K562 (cell line): ENCODE results near the gene SLC2A6. TPM values are rescaled to one million over a fixed set of nuclear protein-coding genes. Genes with fewer than 3 reads are reported as not detected.

Source experiments
- ATAC-seq: fragments of 200-7000 bp; cut with Tn5 transposase; 3 replicates; pipeline ENCODE4 v1.9.1; 2020; ENCODE audit warnings: moderate library complexity
- BruUV-seq: library from RNA; stranded (reverse); fragments of 400-500 nt; replicated peaks from 2 replicates; lab custom pipeline; 2021; lab: Mats Ljungman, UMichigan
- CTCF ChIA-PET: fragments of 300-600 bp; formaldehyde crosslinking; extraction: SDS; loops from one replicate; lab custom pipeline; 2021; ENCODE audit warnings: low intra/inter-chr PET ratio; lab: Yijun Ruan, JAX
- POLR2A ChIA-PET: fragments of 300-600, 350-650 bp; sonication (Branson Sonifier 250); formaldehyde crosslinking; extraction: SDS; loops from one replicate; lab custom pipeline; 2021; ENCODE audit warnings: antibody characterized with exemption, inconsistent platforms; lab: Yijun Ruan, JAX
- DNase-seq, 4 experiments: peaks; one replicate each; pipeline versions ENCODE4 v3.0.0 to v3.0.0-alpha.2; 2011 to 2018; ENCODE audit warnings: low spot score in 3 of 4, mixed read lengths in 3 of 4; ENCODE audit errors: extremely low read depth in 1 of 4
- FAIRE-seq: peaks from 2 replicates; lab custom pipeline; 2011; peaks lifted over from hg19 to GRCh38; lab: Jason Lieb, UNC
- H2AFZ ChIP-seq: 2 replicates; pipeline ENCODE4 v1.6.0; 2011; ENCODE audit warnings: low read depth, low read length, control low read depth, inconsistent platforms
- H3K27ac ChIP-seq: fragments of 200-600 bp; 3 replicates; pipeline ENCODE4 v1.8.0; 2011; ENCODE audit warnings: low read depth, mild to moderate bottlenecking, control low read depth, inconsistent platforms, low read length, moderate library complexity, mixed read lengths; ENCODE audit errors: extremely low read depth
- H3K27me3 ChIP-seq, 2 experiments: fragments of 300-600 bp in 1 of 2; 2 replicates in 1 of 2; 3 replicates in 1 of 2; pipeline versions ENCODE4 v1.6.0 to v1.8.0; 2011; ENCODE audit warnings: inconsistent platforms in 2 of 2, low read length in 2 of 2, mild to moderate bottlenecking in 1 of 2, mixed read lengths in 1 of 2, moderate library complexity in 1 of 2; ENCODE audit not compliant: control insufficient read depth in 2 of 2, insufficient read depth in 2 of 2
- H3K36me3 ChIP-seq: fragments of 300-600 bp; 3 replicates; pipeline ENCODE4 v1.8.0; 2011; ENCODE audit warnings: mild to moderate bottlenecking, low read length, inconsistent platforms; ENCODE audit not compliant: control insufficient read depth, insufficient read depth
- H3K4me1 ChIP-seq, 2 experiments: fragments of 200-600 bp in 1 of 2; replicated peaks in 1 of 2; 2 replicates in 1 of 2; 3 replicates in 1 of 2; pipeline versions ENCODE4 v1.5.1 to v1.8.0; 2011; ENCODE audit warnings: inconsistent platforms in 2 of 2, low read length in 2 of 2, mild to moderate bottlenecking in 1 of 2, mixed read lengths in 1 of 2, moderate library complexity in 1 of 2; ENCODE audit not compliant: control insufficient read depth in 2 of 2, insufficient read depth in 2 of 2
- H3K4me2 ChIP-seq: 2 replicates; pipeline ENCODE4 v1.6.1; 2011; ENCODE audit warnings: low read length, control low read depth, inconsistent platforms, mixed read lengths; ENCODE audit not compliant: insufficient read depth
- H3K4me3 ChIP-seq: fragments of 200-600 bp; sonication (generic), shearing (Covaris generic); 2 replicates; pipeline ENCODE4 v1.5.1; 2016; ENCODE audit warnings: control low read depth, inconsistent platforms
- H3K79me2 ChIP-seq: fragments of 200-600 bp; 3 replicates; pipeline ENCODE4 v1.8.0; 2011; ENCODE audit warnings: low read length, inconsistent platforms; ENCODE audit not compliant: control insufficient read depth, insufficient read depth
- H3K9ac ChIP-seq, 2 experiments: 2 replicates each; pipeline versions ENCODE4 v1.6.0 to v1.6.1; 2011; ENCODE audit warnings: low read depth in 2 of 2, low read length in 2 of 2, control low read depth in 1 of 2, inconsistent platforms in 1 of 2, mild to moderate bottlenecking in 1 of 2, mixed read lengths in 1 of 2; ENCODE audit not compliant: insufficient read depth in 1 of 2
- H3K9me1 ChIP-seq: one replicate; pipeline ENCODE4 v1.6.0; 2011; ENCODE audit warnings: inconsistent platforms, mild to moderate bottlenecking, low read length, moderate library complexity; ENCODE audit not compliant: control insufficient read depth, insufficient read depth
- H3K9me3 ChIP-seq: replicated peaks from 2 replicates; pipeline ENCODE4 v1.5.1; 2011; ENCODE audit warnings: low read depth, low read length, inconsistent platforms; ENCODE audit not compliant: control insufficient read depth, insufficient read depth
- H4K20me1 ChIP-seq: replicated peaks from 2 replicates; pipeline ENCODE4 v1.6.1; 2011; ENCODE audit warnings: low read length, inconsistent platforms, mixed read lengths; ENCODE audit not compliant: control insufficient read depth, insufficient read depth
- JUNB ChIP-seq: fragments of 450-650 bp; formaldehyde crosslinking; conservative IDR thresholded peaks from 2 replicates; pipeline ENCODE4 v1.4.0; 2020; ENCODE audit warnings: mild to moderate bottlenecking
- SIX5 ChIP-seq, 2 experiments: IDR thresholded peaks; 2 replicates each; pipeline ENCODE4 v1.6.1; 2011; ENCODE audit warnings: low read length in 2 of 2, borderline replicate concordance in 1 of 2, low read depth in 1 of 2, mild to moderate bottlenecking in 1 of 2, moderate library complexity in 1 of 2; ENCODE audit not compliant: insufficient read depth in 1 of 2
- SNRNP70 ChIP-seq: fragments of 200-400 bp; formaldehyde crosslinking; optimal IDR thresholded peaks from 2 replicates; pipeline ENCODE3; 2017; ENCODE audit warnings: low read depth, low read length
- ZNF561 ChIP-seq: fragments of 450-650 bp; formaldehyde crosslinking; conservative IDR thresholded peaks from 2 replicates; pipeline ENCODE4 v1.4.0; 2020; ENCODE audit warnings: mild to moderate bottlenecking, moderate library complexity
- WGBS: fragments of 100-300 bp; shearing (Covaris generic); methylation state at CpG from one replicate; pipeline ENCODE4 v1.1.6; 2016; ENCODE audit warnings: low coverage, mixed read lengths; ENCODE audit not compliant: insufficient coverage; ENCODE audit errors: missing lambda C conversion rate; 5-methylcytosine and 5-hydroxymethylcytosine counted together
- in situ Hi-C: fragments of 300-500 bp; cut with MboI; formaldehyde crosslinking; loops from 4 replicates; pipeline ENCODE4 v1.15.0; 2018; ENCODE audit warnings: inconsistent platforms, mixed read lengths
- intact Hi-C: fragments of 100-400 bp; cut with micrococcal nuclease; formaldehyde crosslinking; loops from 2 replicates; pipeline ENCODE4 v1.14.2; 2022
- polyA plus RNA-seq, 8 experiments: library from polyadenylated mRNA; depleted of rRNA in 4 of 8; stranded (reverse) in 5 of 8; unstranded in 3 of 8; fragments of >200 nt; fragmentation: Nextera tagmentation in 2 of 8; fragmentation: Illumina TruSeq in 1 of 8; extraction: Ambion mirVana in 2 of 8; extraction: Trizol in 1 of 8; gene quantifications; 2 replicates each; pipeline versions ENCODE4 v1.2.1 to v1.2.3, GENCODE V29; 2011 to 2014; ENCODE audit warnings: inconsistent platforms in 1 of 8, missing spikeins in 1 of 8
- total RNA-seq, 7 experiments: library from RNA; depleted of rRNA in 6 of 7; stranded (reverse); fragments of >200 nt in 6 of 7; fragmentation: Illumina TruSeq in 2 of 7; extraction: Trizol in 2 of 7; gene quantifications; 2 replicates each; pipeline versions ENCODE4 v1.2.1 to v1.2.3, GENCODE V29; 2011 to 2021; ENCODE audit warnings: low replicate concordance in 1 of 7
- TF ChIP-seq, protein P1 (sequence below): sonication (generic); formaldehyde crosslinking; IDR thresholded peaks from 2 replicates; pipeline ENCODE4 v1.8.0; 2023; ENCODE audit warnings: missing genetic modification reagents, mild to moderate bottlenecking, borderline replicate concordance
- TF ChIP-seq, protein P2 (sequence below): fragments of 450-650 bp; IDR thresholded peaks from 2 replicates; pipeline ENCODE4 v1.6.1; 2016

Gene SLC2A6
- total and polyA plus RNA-seq, 9 of the 15 experiments (the other 6 are each of a cell fraction or from before 2014, with no cell fraction given), result 0.04 to 0.38 (median 0.09) TPM; not detected in 3

DNA sequence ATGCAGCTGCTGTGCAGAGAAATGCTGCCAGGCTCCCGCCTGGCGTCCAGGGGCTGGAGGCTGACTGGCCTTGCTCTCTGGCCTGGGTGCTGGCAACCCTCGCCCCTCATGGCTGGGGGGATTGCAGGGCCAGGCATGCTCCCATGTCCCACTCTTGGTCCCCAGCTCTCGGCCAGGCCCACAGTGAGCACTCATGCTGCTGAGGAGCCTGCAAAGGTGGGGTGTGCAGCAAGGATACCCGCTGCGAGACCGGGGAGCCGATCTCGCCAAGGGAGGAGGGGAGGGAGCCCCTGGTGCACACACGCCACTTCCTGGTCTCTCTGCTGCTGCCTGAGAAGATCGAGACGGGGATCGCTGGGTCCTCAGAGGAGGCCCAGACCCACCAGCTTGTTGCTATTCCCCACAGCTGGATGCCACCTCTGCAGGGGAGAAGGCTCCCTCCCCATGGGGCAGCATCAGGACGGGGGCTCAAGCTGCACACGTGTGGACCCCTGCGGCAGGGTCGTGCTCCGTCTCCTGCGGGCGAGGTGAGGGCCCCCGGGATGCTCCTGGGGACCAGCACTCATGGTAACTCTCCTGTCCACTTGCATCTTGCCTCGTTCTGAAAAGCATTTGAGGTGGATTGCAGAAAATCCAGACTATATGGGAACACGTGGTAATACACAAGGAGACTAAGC lies 33.5 kb downstream of the SLC2A6 start:
- in situ Hi-C loops, result no loop called here
- Histone ChIP-seq H2AFZ (no peak overlapping the region), H3K27me3 (peaks cover 49 to 81% of the 10 kb centered on the region in 2 experiments; a peak in 4 of 5 replicates), H3K27ac (no peak overlapping the region), H3K9me1 (no peaks in the 10 kb centered on the region), H3K4me2 (no peak overlapping the region), H3K36me3 (no peaks in the 10 kb centered on the region), H3K79me2 (no peaks in the 10 kb centered on the region), H3K9ac (peak overlapping the region in 1 of 2 experiments; percentile 40; a peak in 1 of 4 replicates), H3K4me1 (peaks cover 0 to 31% of the 10 kb centered on the region in 2 experiments; a peak in 1 of 5 replicates), H3K4me3 (no peak overlapping the region), H3K9me3 (no peaks in the 10 kb centered on the region), H4K20me1 (peaks cover 11% of the 10 kb centered on the region; the same call in 1 of the 2 replicates)
- ChIA-PET CTCF (no interaction called here), POLR2A (interaction anchor here (0.6 to 2.9 kb wide), 4 partner anchors 14 to 1258 kb away, joined by 3 to 14 read pairs (median 3); partner anchors contain the start of gene CACFD1)
- TF ChIP-seq SNRNP70 (no peak), ZNF561 (CRISPR knock-in tag) (no peak), JUNB (CRISPR knock-in tag) (no peak)
- intact Hi-C loops, result no loop called here
- no peak for ATAC-seq
- 2% methylated on average over 20 of the region's 23 CpGs for WGBS
- DNase-seq, result no peak
- FAIRE-seq, result no peak
- BruUV-seq, result no TSS peak

GRCh38 chr9:133443982-133444381 lies 34.9 kb downstream of the SLC2A6 start:
- Histone ChIP-seq H4K20me1 (peaks cover 14% of the 10 kb centered on the region; the same call in 1 of the 2 replicates), H3K9me1 (no peaks in the 10 kb centered on the region), H3K9ac (no peak overlapping the region), H3K9me3 (no peaks in the 10 kb centered on the region), H3K4me2 (no peak overlapping the region), H2AFZ (no peak overlapping the region), H3K79me2 (no peaks in the 10 kb centered on the region), H3K36me3 (no peaks in the 10 kb centered on the region), H3K27ac (no peak overlapping the region), H3K27me3 (peaks cover 56 to 84% of the 10 kb centered on the region in 2 experiments), H3K4me3 (no peak overlapping the region), H3K4me1 (peaks cover 0 to 27% of the 10 kb centered on the region in 2 experiments; a peak in 1 of 5 replicates)
- intact Hi-C loops, result no loop called here
- WGBS, result under 1% methylated on average over 8 of the region's 8 CpGs
- FAIRE-seq (no peak), ATAC-seq (no peak), DNase-seq (no peak)
- TF ChIP-seq SIX5 (IDR thresholded peaks at IDR 0.05; ENCODE audit: borderline replicate concordance in 1 of 2, insufficient read depth in 1 of 2, low read depth in 1 of 2, low read length in 2 of 2), result no peak
- TF ChIP-seq, protein P1, sequence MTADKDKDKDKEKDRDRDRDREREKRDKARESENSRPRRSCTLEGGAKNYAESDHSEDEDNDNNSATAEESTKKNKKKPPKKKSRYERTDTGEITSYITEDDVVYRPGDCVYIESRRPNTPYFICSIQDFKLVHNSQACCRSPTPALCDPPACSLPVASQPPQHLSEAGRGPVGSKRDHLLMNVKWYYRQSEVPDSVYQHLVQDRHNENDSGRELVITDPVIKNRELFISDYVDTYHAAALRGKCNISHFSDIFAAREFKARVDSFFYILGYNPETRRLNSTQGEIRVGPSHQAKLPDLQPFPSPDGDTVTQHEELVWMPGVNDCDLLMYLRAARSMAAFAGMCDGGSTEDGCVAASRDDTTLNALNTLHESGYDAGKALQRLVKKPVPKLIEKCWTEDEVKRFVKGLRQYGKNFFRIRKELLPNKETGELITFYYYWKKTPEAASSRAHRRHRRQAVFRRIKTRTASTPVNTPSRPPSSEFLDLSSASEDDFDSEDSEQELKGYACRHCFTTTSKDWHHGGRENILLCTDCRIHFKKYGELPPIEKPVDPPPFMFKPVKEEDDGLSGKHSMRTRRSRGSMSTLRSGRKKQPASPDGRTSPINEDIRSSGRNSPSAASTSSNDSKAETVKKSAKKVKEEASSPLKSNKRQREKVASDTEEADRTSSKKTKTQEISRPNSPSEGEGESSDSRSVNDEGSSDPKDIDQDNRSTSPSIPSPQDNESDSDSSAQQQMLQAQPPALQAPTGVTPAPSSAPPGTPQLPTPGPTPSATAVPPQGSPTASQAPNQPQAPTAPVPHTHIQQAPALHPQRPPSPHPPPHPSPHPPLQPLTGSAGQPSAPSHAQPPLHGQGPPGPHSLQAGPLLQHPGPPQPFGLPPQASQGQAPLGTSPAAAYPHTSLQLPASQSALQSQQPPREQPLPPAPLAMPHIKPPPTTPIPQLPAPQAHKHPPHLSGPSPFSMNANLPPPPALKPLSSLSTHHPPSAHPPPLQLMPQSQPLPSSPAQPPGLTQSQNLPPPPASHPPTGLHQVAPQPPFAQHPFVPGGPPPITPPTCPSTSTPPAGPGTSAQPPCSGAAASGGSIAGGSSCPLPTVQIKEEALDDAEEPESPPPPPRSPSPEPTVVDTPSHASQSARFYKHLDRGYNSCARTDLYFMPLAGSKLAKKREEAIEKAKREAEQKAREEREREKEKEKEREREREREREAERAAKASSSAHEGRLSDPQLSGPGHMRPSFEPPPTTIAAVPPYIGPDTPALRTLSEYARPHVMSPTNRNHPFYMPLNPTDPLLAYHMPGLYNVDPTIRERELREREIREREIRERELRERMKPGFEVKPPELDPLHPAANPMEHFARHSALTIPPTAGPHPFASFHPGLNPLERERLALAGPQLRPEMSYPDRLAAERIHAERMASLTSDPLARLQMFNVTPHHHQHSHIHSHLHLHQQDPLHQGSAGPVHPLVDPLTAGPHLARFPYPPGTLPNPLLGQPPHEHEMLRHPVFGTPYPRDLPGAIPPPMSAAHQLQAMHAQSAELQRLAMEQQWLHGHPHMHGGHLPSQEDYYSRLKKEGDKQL, result no peak
- TF ChIP-seq, protein P2, sequence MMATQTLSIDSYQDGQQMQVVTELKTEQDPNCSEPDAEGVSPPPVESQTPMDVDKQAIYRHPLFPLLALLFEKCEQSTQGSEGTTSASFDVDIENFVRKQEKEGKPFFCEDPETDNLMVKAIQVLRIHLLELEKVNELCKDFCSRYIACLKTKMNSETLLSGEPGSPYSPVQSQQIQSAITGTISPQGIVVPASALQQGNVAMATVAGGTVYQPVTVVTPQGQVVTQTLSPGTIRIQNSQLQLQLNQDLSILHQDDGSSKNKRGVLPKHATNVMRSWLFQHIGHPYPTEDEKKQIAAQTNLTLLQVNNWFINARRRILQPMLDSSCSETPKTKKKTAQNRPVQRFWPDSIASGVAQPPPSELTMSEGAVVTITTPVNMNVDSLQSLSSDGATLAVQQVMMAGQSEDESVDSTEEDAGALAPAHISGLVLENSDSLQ, result peak; percentile 47; the same call in 1 of the 2 replicates
- POLR2A ChIA-PET, result interaction anchor here (0.5 to 2.9 kb wide), 3 partner anchors 16 to 88 kb away, joined by 3 to 14 read pairs (median 3); partner anchors contain the start of gene CACFD1
- in situ Hi-C loops, result no loop called here
- CTCF ChIA-PET, result no interaction called here
- no TSS peak for BruUV-seq
